Esophagus (tissue), 2 donors: ENCODE results near the gene ZNF423. TPM values are rescaled to one million over a fixed set of nuclear protein-coding genes. Genes with fewer than 3 reads are reported as not detected.

Experiments used
- H3K27ac ChIP-seq, 2 donors: one replicate each; pipeline ENCODE4 v1.5.1; 2013; ENCODE audit warnings: low read depth in 2 of 2, mild to moderate bottlenecking in 2 of 2, inconsistent platforms in 1 of 2, low read length in 1 of 2, moderate library complexity in 1 of 2
- H3K27me3 ChIP-seq, 2 donors: one replicate each; pipeline ENCODE4 v1.6.1; 2013; ENCODE audit warnings: low read length in 2 of 2, control low read depth in 1 of 2, mild to moderate bottlenecking in 1 of 2; ENCODE audit not compliant: insufficient read depth in 2 of 2, control insufficient read depth in 1 of 2
- H3K36me3 ChIP-seq, 2 donors: one replicate each; pipeline ENCODE4 v1.6.1; 2013; ENCODE audit warnings: low read length in 1 of 2; ENCODE audit not compliant: control insufficient read depth in 2 of 2, insufficient read depth in 2 of 2
- H3K4me1 ChIP-seq, 2 donors: one replicate each; pipeline ENCODE4 v1.6.1; 2013; ENCODE audit warnings: low read length in 1 of 2; ENCODE audit not compliant: control insufficient read depth in 2 of 2, insufficient read depth in 2 of 2
- H3K4me3 ChIP-seq, 2 donors: one replicate each; pipeline ENCODE4 v1.5.1; 2013; ENCODE audit warnings: low read length in 2 of 2, mild to moderate bottlenecking in 2 of 2, low read depth in 1 of 2, moderate library complexity in 1 of 2
- H3K9me3 ChIP-seq, 2 donors: one replicate each; pipeline ENCODE4 v1.6.1; 2013; ENCODE audit warnings: mild to moderate bottlenecking in 2 of 2, low read depth in 1 of 2, low read length in 1 of 2, moderate library complexity in 1 of 2; ENCODE audit not compliant: control insufficient read depth in 2 of 2, insufficient read depth in 1 of 2
- WGBS, 2 donors: extraction: QIAGEN DNeasy Blood & Tissue Kit; methylation state at CpG; one replicate each; pipeline ENCODE4 v1.1.7; 2013; 5-methylcytosine and 5-hydroxymethylcytosine counted together
- polyA plus RNA-seq, 2 donors: library from polyadenylated mRNA; stranded (reverse); fragments of 200-250 nt; gene quantifications; one replicate each; pipeline ENCODE4 v1.2.3, GENCODE V29; 2013
- donor health status: healthy with polysubstance abuse.
- donor health status: Bipolar disorder and iron deficiency.

Gene ZNF423
- polyA plus RNA-seq, 2 donors: 0.53 to 0.67 TPM

DNA sequence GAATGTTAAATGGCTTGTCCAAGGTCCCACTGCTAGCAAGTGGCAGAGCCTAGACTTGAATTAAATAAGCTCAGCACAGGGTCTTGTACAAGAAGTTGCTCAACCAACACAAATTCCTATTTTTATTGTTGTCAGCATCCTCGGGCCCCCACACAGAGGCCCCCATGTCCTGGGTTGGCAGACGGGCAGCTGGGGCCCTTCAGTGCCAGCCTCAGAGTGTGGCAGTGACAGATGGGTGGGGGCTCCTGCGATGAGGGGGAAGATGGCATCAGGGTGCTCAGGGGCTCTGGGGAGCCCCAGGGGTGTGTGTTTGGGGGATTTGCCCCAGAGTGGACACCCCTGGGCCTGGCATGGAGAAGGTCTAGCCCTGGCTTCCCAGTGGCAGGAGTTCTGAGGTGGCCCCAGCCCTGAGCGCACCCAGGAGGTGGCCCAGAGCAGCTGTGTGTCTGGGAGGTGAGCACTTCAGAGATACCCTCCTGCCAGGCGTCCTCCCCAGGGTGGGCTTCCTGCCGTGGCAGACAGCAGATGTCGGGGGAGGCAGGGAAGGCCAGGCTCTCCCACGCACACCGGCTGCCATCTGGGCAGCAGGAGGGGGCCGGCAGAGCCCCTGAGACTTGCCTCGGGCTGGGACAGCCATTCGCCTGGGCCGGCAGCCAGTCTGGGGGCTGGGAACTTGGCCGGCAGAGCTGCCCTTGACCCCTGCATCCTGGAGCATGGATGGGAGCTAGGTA is 331.5 kb downstream of the ZNF423 start:
- WGBS, 2 donors: 62 to 68% methylated on average over 14 of the region's 14 CpGs
- Histone ChIP-seq H3K27ac (no peak overlapping the region), H3K9me3 (no peaks in the 10 kb centered on the region), H3K4me1 (peaks cover 2 to 7% of the 10 kb centered on the region in 2 donors), H3K27me3 (no peaks in the 10 kb centered on the region), H3K4me3 (no peak overlapping the region), H3K36me3 (no peaks in the 10 kb centered on the region)

DNA sequence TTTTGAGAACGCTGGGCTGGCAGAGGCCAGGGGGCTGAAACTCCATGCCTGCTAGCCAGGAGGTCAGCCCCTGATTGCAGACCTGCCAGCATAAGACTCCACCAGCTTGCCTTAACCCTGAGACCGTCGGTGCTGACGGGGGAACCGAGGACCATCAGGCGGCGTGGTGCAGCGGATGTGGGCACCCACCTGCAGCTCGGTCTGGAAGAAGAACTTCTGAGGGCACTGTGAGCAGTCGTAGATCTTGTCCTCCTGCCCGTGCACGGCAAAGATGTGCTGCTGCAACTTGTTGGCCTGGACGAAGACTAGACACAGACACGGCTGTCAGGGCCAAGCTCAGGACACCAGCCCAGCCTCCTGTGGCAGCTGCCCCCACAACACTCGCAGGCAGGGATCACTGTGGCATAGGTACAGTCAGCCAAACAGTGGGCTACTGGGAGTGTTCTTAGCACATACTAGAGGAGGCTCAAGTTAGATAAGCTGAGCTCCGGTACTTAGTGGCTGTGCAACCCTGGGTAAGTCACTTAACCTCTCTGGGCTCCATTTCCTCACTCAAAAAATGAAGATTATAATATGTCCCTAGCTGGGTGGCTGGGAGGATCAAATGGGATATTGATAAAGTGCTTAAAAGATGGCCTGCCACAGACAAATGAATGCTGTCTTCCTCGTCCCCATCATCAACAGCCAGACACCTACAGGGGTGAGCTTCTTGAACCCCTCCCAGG is 332.3 kb downstream of the ZNF423 start:
- Histone ChIP-seq H3K36me3 (no peaks in the 10 kb centered on the region), H3K4me3 (no peak overlapping the region), H3K9me3 (no peaks in the 10 kb centered on the region), H3K27ac (no peak overlapping the region), H3K27me3 (no peaks in the 10 kb centered on the region), H3K4me1 (peaks cover 2 to 7% of the 10 kb centered on the region in 2 donors)
- 84 to 91% methylated on average over 17 of the region's 17 CpGs for WGBS, 2 donors

DNA sequence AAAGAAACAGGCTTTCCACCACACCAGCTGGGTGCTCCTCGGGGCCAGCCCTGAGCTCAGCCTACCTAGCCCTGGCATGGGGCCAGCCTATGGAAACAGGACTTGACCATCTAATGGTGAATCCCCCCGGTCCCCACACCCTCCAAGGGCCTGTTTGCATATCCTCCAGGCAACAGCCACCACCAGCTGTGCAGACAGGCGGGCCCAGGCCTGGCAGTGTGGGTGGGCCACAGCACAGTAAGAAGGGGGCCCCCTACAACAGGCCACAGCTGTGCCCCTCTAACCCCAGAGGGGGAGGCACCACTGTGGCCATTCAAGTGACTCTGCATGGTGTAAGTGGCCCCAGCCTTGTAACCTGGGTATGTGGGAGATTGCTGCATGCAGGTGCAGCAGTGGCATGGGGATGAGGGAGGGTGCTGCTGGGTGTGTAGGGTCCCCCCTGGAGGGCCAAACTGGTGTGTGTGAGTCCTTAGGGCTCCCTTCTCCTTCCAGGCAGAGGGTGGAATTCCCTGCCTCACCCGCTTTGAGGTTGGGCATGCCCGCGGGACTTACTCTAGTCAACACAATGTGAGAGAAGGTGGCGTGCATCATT is 334.1 kb downstream of the ZNF423 start:
- Histone ChIP-seq H3K36me3 (no peaks in the 10 kb centered on the region), H3K4me3 (no peak overlapping the region), H3K27ac (no peak overlapping the region), H3K4me1 (peaks cover 0 to 5% of the 10 kb centered on the region in 2 donors), H3K9me3 (no peaks in the 10 kb centered on the region), H3K27me3 (no peaks in the 10 kb centered on the region)
- WGBS, 2 donors: 87 to 89% methylated on average over 7 of the region's 7 CpGs

DNA sequence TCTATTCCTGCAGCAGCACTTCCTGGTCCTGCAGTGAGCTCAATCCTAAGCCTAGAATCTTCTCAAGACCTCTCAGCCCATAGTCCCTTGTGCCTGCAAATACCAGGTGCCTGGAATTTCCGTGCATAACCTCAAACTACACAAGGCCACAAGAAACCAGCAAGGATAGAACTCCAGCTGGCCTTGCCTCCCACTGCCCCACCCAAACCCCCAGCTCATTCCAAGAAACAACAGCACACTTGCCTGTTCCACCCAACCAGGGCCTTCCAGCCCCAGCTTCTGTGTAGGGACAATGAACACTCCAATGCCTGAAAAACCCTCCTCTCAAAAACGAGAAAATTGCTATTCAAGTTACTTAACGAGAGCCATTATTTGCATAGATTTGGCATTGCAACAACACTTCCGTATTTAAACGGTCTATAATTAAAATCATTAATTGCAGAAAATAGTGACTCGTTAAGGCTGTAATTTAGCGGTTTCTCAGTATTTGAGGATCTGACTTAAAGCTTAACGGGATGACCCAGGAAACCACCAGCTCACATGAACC is 335.3 kb downstream of the ZNF423 start:
- no peak overlapping the region for H3K4me3 ChIP-seq
- peaks cover 0 to 5% of the 10 kb centered on the region in 2 donors for H3K4me1 ChIP-seq
- H3K27ac ChIP-seq: no peak overlapping the region
- H3K36me3 ChIP-seq: no peaks in the 10 kb centered on the region
- WGBS, 2 donors: 80 to 89% methylated on average over 8 of the region's 8 CpGs
- no peaks in the 10 kb centered on the region for H3K9me3 ChIP-seq
- no peaks in the 10 kb centered on the region for H3K27me3 ChIP-seq

DNA sequence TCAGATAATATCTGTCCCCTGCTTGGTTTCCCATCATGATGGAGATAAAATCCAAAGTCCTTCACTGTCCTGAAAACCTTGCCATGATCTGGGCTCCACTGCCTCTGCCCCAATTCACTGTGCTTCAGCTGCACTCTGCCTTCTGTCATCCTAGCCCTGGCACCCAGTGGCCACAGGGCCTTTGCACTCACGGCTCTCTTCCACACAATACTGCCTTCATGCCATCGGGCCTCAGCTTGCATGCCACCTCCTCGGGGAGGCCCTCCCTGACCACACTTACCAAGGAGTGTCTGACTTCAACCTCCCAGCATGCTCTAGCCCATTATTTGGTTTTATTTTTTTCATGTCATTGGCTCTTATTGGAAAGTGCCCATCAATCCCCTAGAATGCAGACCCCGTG is 336.2 kb downstream of the ZNF423 start:
- H3K27me3 ChIP-seq: no peaks in the 10 kb centered on the region
- no peaks in the 10 kb centered on the region for H3K9me3 ChIP-seq
- no peak overlapping the region for H3K27ac ChIP-seq
- peaks cover 0 to 5% of the 10 kb centered on the region in 2 donors for H3K4me1 ChIP-seq
- no peaks in the 10 kb centered on the region for H3K36me3 ChIP-seq
- 88 to 95% methylated on average over 4 of the region's 4 CpGs for WGBS, 2 donors
- H3K4me3 ChIP-seq: no peak overlapping the region

DNA sequence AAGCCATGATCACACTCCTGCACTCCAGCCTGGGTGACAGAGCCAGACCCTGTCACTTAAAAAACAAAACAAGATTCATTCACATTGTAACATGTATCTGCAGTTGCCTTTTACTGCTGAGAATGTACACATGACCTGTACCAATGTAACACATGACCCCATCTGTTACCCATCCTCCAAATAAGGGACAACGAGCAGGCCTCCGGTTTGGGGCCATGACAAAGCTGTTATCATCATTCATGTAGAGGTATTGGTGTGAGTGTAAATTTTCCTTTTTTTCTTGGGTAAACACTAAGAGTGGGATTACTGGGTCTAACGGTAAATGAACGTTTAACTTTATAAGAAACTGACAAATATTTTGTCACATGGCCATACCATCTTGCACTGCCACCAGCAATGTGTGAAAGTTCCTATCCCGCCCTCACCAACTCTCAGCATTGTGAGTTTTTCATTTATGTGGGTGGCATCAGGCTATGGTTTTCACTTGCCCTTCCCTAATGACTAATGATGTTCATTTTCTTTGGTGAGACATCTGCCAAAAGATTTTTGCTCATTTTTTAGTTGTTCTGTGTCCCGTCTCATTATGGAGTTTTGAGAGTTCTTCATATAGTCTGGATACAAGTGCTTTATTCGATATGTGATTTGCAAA is 336.8 kb downstream of the ZNF423 start:
- WGBS, 2 donors: 70 to 78% methylated on average over 7 of the region's 7 CpGs
- Histone ChIP-seq H3K4me3 (no peak overlapping the region), H3K36me3 (no peaks in the 10 kb centered on the region), H3K27me3 (no peaks in the 10 kb centered on the region), H3K27ac (no peak overlapping the region), H3K9me3 (no peaks in the 10 kb centered on the region), H3K4me1 (no peaks in the 10 kb centered on the region)

DNA sequence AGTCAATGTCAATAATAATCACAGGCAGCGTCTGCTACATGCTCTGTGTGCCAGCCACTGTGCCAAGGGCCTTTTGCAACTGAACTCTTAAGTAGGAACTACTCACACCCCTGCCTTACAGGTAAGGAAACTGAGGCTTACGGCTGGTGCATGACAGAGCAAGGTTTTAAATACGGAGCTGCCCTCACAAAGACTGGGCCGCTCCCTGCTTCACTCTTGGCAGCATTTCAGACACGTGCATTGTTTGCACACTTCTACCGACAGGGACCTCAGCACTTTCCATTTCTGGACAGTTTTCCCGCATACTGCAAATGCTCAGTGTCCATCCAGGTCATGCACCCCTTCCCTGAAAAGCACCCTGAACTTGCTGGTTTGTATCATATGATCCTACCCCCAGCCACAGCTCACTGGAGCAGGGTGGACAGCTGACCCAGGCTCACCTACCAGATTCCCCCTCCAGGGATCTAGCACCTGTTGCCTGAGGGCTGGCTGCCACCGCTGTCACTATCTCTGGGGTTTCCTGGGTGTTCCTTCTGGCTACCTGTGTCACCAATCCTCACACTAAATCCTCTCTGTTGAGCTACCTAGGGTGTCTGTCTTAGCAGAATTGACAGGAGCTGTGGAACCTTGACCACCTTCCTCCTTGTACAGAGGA is 339.4 kb downstream of the ZNF423 start:
- no peak overlapping the region for H3K4me3 ChIP-seq
- H3K27me3 ChIP-seq: no peaks in the 10 kb centered on the region
- H3K4me1 ChIP-seq: no peaks in the 10 kb centered on the region
- H3K36me3 ChIP-seq: no peaks in the 10 kb centered on the region
- 66 to 68% methylated on average over 8 of the region's 8 CpGs for WGBS, 2 donors
- H3K9me3 ChIP-seq: no peaks in the 10 kb centered on the region
- H3K27ac ChIP-seq: no peak overlapping the region

DNA sequence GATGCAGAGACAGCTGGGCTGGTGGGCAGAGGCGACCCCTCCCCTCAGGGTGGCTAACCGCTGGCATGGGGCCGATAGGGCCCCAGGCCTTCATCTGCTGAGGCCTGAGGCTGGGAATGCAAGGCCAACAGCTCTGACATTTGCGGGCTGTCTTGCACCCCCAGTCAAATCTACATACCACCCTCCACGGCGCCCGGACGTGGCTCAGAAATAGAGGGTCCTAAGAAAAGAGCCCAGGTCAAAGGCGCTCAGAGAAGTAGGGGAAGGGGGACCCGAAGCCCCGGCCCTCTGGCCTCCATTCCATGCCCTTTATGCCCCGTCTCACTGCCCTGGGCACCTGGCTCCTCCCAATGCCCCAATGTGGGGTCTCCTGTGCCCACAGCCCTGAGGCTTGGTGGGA is 340.1 kb downstream of the ZNF423 start:
- 86 to 92% methylated on average over 12 of the region's 12 CpGs for WGBS, 2 donors
- Histone ChIP-seq H3K27ac (no peak overlapping the region), H3K27me3 (no peaks in the 10 kb centered on the region)

DNA sequence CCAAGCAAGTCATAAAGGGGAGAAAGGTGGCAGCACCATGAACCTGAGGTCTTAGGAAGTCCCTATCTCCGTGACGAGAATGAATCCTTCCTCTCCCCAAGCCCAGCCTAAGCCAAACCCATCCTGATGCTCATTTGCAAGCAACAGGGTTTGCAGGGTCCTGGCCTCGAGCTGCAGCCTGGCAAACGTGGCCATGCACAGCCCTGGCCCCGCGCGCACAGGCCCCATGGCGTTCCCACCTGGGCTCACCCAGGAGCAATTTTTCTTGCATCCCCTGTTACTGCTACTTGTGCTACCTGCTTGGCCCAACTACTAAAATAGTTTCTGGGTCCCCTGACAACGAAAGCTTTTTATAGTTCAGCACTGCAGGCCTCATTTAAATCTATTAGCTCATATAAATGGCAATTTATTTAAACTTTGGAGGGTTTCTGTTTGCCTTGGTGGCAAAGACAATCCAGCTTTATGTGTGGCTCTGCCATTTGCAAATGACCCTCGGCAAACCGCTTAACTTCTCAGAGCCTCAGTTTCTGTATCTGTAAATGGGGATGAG is 340.8 kb downstream of the ZNF423 start:
- Histone ChIP-seq H3K4me1 (no peaks in the 10 kb centered on the region), H3K36me3 (no peaks in the 10 kb centered on the region), H3K27me3 (no peaks in the 10 kb centered on the region), H3K27ac (no peak overlapping the region), H3K4me3 (no peak overlapping the region), H3K9me3 (no peaks in the 10 kb centered on the region)
- WGBS, 2 donors: 84 to 88% methylated on average over 11 of the region's 11 CpGs

More for the DNA sequence above, 340.1 kb downstream of the ZNF423 start:
- Histone ChIP-seq H3K4me1 (no peaks in the 10 kb centered on the region), H3K9me3 (no peaks in the 10 kb centered on the region), H3K4me3 (no peak overlapping the region), H3K36me3 (no peaks in the 10 kb centered on the region)
